ENCODE measurements around the gene MICU2.

- TF ChIP-seq CTCF (IDR thresholded peaks at IDR 0.05; ENCODE audit: insufficient read depth, low read length, poor library complexity, severe bottlenecking) (no peak), EZH2phosphoT487 (conservative IDR thresholded peaks at IDR 0.05; ENCODE audit: low read length) (no peak)
Measured at GRCh38 chr13:21445759-21446158, 158.2 kb downstream of the MICU2 start.
